ENCODE measurements around the gene HSDL1. TPM values are rescaled to one million over a fixed set of nuclear protein-coding genes. Genes with fewer than 3 reads are reported as not detected.

Gene HSDL1
- total and polyA plus RNA-seq, 2 donors: 21.2 to 21.4 TPM

DNA sequence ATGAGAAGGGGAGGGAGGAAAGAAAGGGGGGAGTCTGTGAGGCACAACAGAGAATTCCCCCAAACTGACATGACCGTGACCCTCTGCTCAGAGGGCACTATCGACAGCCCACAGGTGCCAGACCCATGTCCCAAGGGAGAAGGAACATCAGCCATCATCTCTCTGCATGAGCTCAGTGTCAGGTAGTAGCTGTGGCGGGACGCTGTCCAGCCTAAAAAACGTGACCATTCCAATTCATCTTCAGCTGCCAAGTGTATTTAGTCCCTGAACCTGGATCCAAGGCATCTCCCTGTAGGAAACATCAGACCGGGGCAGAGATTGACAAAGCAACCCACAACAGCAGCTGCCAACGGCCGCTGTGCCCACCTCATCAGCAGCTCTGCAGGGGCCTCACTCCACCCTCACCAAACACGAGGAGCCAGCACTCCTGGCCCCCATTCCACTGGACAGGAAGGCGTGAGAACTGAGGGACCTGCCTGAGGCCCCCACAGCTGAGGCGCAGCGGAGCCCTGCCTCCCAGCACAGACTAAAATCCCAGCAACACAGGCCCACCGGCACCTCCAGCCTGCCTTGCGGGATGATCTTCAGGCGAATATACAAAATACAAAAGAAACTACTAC is 33.3 kb upstream of the HSDL1 start:
- no peaks in the 10 kb centered on the region for H3K9me3 ChIP-seq (ENCODE audit: control insufficient read depth in 2 of 2, insufficient read depth in 1 of 2, low read length in 1 of 2)
- no peak overlapping the region for H3K27ac ChIP-seq (ENCODE audit: low read depth in 1 of 2, low read length in 1 of 2)
- DNase-seq (ENCODE audit: low read depth in 6 of 9, low spot score in 9 of 9): no peak
- 96% methylated on average over 15 of the region's 15 CpGs for WGBS
- H3K4me3 ChIP-seq (ENCODE audit: low read length in 2 of 2): no peak overlapping the region
- no peaks in the 10 kb centered on the region for H3K4me1 ChIP-seq (ENCODE audit: control insufficient read depth in 2 of 2, insufficient read depth in 2 of 2, low read length in 2 of 2)
- peaks cover 35 to 52% of the 10 kb centered on the region in 2 donors for H3K36me3 ChIP-seq (ENCODE audit: control insufficient read depth in 2 of 2, insufficient read depth in 2 of 2, low read length in 1 of 2)
- no peaks in the 10 kb centered on the region for H3K27me3 ChIP-seq (ENCODE audit: control insufficient read depth in 2 of 2, insufficient read depth in 1 of 2, low read length in 1 of 2)

DNA sequence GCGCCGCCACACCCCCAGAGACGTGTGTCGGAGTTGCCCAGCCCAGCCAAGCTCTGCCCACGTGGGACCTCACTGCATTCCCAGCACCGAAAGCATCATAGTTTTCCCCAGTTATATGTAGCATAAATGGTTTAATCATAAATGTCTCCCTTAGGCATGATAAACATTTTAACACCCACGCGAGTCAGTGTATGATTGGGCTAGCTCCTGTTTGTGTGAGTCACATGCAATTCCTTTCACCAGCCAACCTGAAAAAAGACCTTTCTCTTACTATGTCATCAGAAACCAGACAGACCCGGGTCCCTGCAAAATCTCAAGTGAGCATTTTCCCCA is 32.7 kb upstream of the HSDL1 start:
- peaks cover 30 to 47% of the 10 kb centered on the region in 2 donors for H3K36me3 ChIP-seq (ENCODE audit: control insufficient read depth in 2 of 2, insufficient read depth in 2 of 2, low read length in 1 of 2)
- WGBS: 96% methylated on average over 9 of the region's 9 CpGs

DNA sequence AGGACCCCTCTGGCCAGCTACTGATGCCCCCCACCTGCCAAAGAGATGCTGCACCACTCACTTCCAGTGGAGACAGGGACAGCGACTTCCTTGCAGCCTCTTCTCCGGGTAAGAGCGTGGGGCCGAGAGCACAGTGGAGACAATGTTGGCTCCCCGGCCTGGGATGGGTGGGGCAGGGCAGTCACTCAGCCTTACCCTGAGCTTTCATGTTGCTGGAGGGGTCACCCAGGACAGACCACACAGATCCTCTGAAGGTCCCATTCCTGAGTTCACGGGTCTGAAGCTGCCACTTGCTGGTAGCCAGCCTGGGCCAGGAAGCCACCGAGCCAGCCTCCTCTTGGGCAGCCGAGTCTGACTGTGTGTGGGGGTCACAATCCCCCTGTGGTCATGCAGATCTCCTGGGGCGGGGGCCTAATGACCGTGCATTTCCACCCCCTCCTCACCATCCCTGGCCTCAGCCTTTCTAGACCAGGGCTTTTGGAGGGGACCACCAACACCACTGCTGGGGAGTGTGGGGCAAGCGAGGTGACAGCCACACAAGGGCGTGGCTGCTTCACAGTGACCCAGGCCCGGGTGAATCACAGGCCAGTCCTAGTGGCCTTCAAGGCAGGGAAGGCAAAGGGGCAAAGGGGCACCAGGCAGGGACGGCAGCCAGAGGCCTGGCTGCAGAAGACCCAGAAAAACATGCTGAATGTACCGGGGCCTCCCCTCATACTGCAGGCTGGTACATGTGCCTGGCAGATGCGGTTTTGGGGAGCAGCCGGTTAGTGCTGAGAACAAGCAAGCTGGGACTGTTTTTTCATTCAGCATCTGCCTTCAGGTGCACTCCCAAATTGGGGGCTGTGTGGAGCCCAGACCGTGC is 31.4 kb upstream of the HSDL1 start:
- Histone ChIP-seq H3K4me3 (ENCODE audit: low read length in 2 of 2) (no peak overlapping the region), H3K36me3 (ENCODE audit: control insufficient read depth in 2 of 2, insufficient read depth in 2 of 2, low read length in 1 of 2) (peaks cover 19 to 34% of the 10 kb centered on the region in 2 donors), H3K4me1 (ENCODE audit: control insufficient read depth in 2 of 2, insufficient read depth in 2 of 2, low read length in 2 of 2) (no peaks in the 10 kb centered on the region), H3K27ac (ENCODE audit: low read depth in 1 of 2, low read length in 1 of 2) (no peak overlapping the region), H3K27me3 (ENCODE audit: control insufficient read depth in 2 of 2, insufficient read depth in 1 of 2, low read length in 1 of 2) (no peaks in the 10 kb centered on the region), H3K9me3 (ENCODE audit: control insufficient read depth in 2 of 2, insufficient read depth in 1 of 2, low read length in 1 of 2) (no peaks in the 10 kb centered on the region)
- DNase-seq (ENCODE audit: low read depth in 6 of 9, low spot score in 9 of 9): no peak
- 92% methylated on average over 18 of the region's 18 CpGs for WGBS

More for the DNA sequence above, 32.7 kb upstream of the HSDL1 start:
- Histone ChIP-seq H3K9me3 (ENCODE audit: control insufficient read depth in 2 of 2, insufficient read depth in 1 of 2, low read length in 1 of 2) (no peaks in the 10 kb centered on the region), H3K27me3 (ENCODE audit: control insufficient read depth in 2 of 2, insufficient read depth in 1 of 2, low read length in 1 of 2) (no peaks in the 10 kb centered on the region), H3K4me1 (ENCODE audit: control insufficient read depth in 2 of 2, insufficient read depth in 2 of 2, low read length in 2 of 2) (no peaks in the 10 kb centered on the region), H3K4me3 (ENCODE audit: low read length in 2 of 2) (no peak overlapping the region), H3K27ac (ENCODE audit: low read depth in 1 of 2, low read length in 1 of 2) (no peak overlapping the region)
- no peak for DNase-seq (ENCODE audit: low read depth in 6 of 9, low spot score in 9 of 9)

DNA sequence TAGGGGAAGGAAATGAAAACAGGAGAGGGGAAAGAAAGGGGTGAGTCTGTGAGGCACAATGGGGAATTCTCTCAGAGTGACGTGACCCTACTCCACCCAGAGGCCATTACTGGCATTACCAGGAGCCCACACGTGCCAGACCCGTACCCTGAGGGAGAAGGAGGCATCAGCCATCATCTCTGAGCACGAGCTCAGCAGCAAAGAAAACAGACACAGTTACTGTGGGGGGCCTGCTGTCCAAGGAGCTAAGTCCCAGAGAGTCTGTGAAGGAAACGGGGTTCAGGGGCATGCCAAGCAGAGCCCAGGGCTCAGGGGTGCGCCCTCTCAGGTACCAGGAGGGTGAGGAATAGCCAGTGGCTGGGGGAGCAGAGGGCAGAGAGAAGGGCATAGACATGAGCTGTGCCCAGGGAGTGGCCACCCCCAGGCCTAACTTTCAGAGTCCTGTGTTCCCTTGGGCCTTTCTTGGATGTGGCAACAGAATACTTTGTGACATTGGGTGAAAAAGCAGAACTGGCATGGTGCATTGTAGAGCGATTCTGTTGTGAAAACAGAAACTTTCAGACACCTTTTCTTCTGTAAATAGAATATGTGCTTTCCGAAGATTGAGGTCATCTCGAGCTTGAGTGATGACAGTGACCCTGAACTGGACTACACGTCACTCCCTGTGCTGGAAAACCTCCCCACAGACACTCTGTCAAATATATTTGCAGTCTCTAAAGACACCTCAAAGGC is 30.5 kb upstream of the HSDL1 start:
- Histone ChIP-seq H3K4me3 (ENCODE audit: low read length in 2 of 2) (no peak overlapping the region), H3K36me3 (ENCODE audit: control insufficient read depth in 2 of 2, insufficient read depth in 2 of 2, low read length in 1 of 2) (peaks cover 14 to 25% of the 10 kb centered on the region in 2 donors), H3K27me3 (ENCODE audit: control insufficient read depth in 2 of 2, insufficient read depth in 1 of 2, low read length in 1 of 2) (no peaks in the 10 kb centered on the region), H3K27ac (ENCODE audit: low read depth in 1 of 2, low read length in 1 of 2) (no peak overlapping the region), H3K4me1 (ENCODE audit: control insufficient read depth in 2 of 2, insufficient read depth in 2 of 2, low read length in 2 of 2) (no peaks in the 10 kb centered on the region), H3K9me3 (ENCODE audit: control insufficient read depth in 2 of 2, insufficient read depth in 1 of 2, low read length in 1 of 2) (no peaks in the 10 kb centered on the region)
- 39% methylated on average over 10 of the region's 10 CpGs for WGBS
- peak in 6 of 9 donors; percentile 37 to 76 (median 52) for DNase-seq (ENCODE audit: low read depth in 6 of 9, low spot score in 9 of 9)

DNA sequence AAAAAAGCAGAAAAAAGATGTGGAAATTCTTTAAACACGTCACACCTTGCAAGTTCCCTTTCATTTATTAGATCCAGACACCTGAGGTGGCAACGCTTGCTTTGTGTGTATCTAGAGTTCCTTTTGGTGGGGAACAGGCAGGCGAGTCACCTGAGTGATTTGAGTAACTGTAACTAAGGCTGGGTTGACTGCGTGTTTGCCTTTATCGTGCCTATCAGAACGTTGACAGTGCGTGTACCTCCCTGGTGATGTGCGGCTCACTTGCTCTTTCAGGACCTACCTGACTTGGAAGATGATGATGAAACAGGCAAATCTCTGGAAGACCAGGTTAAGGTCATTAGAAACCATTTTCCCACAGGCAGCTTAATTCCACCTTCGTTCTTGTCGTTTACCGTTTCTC is 29.4 kb upstream of the HSDL1 start:
- no peak for DNase-seq (ENCODE audit: low read depth in 6 of 9, low spot score in 9 of 9)
- Histone ChIP-seq H3K36me3 (ENCODE audit: control insufficient read depth in 2 of 2, insufficient read depth in 2 of 2, low read length in 1 of 2) (peaks cover 13 to 14% of the 10 kb centered on the region in 2 donors), H3K27ac (ENCODE audit: low read depth in 1 of 2, low read length in 1 of 2) (no peak overlapping the region), H3K4me1 (ENCODE audit: control insufficient read depth in 2 of 2, insufficient read depth in 2 of 2, low read length in 2 of 2) (no peaks in the 10 kb centered on the region), H3K4me3 (ENCODE audit: low read length in 2 of 2) (no peak overlapping the region), H3K9me3 (ENCODE audit: control insufficient read depth in 2 of 2, insufficient read depth in 1 of 2, low read length in 1 of 2) (no peaks in the 10 kb centered on the region), H3K27me3 (ENCODE audit: control insufficient read depth in 2 of 2, insufficient read depth in 1 of 2, low read length in 1 of 2) (no peaks in the 10 kb centered on the region)
- 87% methylated on average over 11 of the region's 11 CpGs for WGBS

DNA sequence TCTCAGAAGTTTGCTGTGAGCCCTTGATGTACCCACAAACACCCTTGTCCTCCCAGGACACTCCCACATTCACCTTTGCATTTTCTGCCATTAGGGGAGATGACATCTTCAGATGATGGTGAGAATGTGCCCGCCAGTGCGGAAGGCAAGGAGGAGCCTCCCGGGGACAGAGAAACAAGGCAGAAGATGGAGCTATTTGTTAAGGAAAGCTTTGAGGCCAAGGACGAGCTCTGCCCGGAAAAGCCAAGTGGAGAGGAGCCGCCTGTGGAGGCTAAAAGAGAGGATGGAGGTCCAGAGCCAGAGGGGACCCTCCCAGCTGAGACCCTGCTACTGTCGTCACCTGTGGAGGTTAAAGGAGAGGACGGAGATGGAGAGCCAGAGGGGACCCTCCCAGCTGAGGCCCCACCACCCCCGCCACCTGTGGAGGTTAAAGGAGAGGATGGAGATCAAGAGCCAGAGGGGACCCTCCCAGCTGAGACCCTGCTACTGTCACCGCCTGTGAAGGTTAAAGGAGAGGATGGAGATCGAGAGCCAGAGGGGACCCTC is 24.9 kb upstream of the HSDL1 start:
- H3K27me3 ChIP-seq (ENCODE audit: control insufficient read depth in 2 of 2, insufficient read depth in 1 of 2, low read length in 1 of 2): no peaks in the 10 kb centered on the region
- DNase-seq (ENCODE audit: low read depth in 6 of 9, low spot score in 9 of 9): no peak
- no peaks in the 10 kb centered on the region for H3K9me3 ChIP-seq (ENCODE audit: control insufficient read depth in 2 of 2, insufficient read depth in 1 of 2, low read length in 1 of 2)
- no peak overlapping the region for H3K4me3 ChIP-seq (ENCODE audit: low read length in 2 of 2)
- no peaks in the 10 kb centered on the region for H3K4me1 ChIP-seq (ENCODE audit: control insufficient read depth in 2 of 2, insufficient read depth in 2 of 2, low read length in 2 of 2)
- no peaks in the 10 kb centered on the region for H3K36me3 ChIP-seq (ENCODE audit: control insufficient read depth in 2 of 2, insufficient read depth in 2 of 2, low read length in 1 of 2)
- H3K27ac ChIP-seq (ENCODE audit: low read depth in 1 of 2, low read length in 1 of 2): no peak overlapping the region
- 83% methylated on average over 11 of the region's 11 CpGs for WGBS

DNA sequence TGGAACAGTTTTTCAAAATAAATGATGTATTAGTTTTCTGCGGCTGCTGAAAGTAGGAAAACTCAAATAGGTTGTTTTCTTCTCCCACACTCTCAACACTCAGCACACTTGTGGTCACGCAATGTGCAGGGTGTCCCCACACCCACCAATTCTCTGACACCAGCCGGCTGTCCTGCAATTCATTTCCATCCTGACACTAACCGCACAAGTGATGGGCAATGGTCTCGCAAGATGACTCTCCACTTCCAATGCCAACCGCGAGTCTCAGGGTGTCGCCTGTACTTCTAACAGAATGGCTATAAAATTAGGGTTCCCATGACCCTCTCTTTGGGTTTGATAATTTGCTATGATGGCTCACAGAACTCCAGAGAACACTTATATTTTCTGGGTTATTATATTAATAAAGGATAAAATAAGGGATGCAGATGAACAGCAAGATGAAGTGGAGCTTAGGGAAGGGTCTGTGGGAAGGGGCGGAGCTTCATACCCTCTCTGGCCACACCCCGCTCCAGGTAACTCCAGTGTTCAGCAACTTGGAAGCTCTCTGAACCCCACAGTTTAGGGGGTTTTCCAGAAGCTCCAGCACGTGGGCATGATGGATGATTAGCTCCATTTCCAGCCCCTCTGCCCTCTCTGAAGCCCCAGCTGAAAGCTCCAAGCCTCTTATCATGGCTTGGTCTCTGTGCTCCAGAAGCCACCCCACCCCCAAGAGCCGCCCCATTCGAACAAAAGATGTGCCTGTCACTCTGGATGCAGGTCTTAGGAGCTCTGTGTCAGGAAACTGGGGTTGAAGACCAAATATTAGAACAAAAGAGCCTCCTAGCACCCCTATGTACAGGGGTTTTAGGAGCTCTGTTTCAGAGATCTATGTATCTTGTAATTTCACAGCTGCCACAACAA is 22.1 kb upstream of the HSDL1 start:
- WGBS: 77% methylated on average over 13 of the region's 13 CpGs
- H3K36me3 ChIP-seq (ENCODE audit: control insufficient read depth in 2 of 2, insufficient read depth in 2 of 2, low read length in 1 of 2): no peaks in the 10 kb centered on the region

DNA sequence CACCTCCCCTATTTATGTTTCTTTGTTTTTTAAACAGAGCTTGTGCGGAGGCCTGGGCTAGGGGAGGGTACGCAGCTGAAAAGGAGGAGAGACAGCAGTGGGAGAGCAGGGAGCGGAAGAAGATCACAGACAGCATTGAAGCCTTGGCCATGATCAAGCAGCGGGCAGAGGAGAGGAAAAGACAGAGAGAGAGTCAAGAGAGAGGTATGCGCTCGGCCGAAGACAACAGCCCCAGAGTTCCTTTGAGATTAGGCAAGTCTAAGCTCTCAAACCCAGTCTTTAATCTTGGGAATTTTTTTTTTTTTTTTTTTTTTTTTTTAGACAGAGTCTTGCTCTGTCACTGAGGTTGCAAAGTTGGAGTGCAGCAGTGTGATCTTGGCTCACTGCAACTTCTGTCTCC is 20.8 kb upstream of the HSDL1 start:
- no peaks in the 10 kb centered on the region for H3K36me3 ChIP-seq (ENCODE audit: control insufficient read depth in 2 of 2, insufficient read depth in 2 of 2, low read length in 1 of 2)
- DNase-seq (ENCODE audit: low read depth in 6 of 9, low spot score in 9 of 9): no peak
- no peak overlapping the region for H3K27ac ChIP-seq (ENCODE audit: low read depth in 1 of 2, low read length in 1 of 2)
- WGBS: 95% methylated on average over 7 of the region's 7 CpGs
- no peak overlapping the region for H3K4me3 ChIP-seq (ENCODE audit: low read length in 2 of 2)
- H3K9me3 ChIP-seq (ENCODE audit: control insufficient read depth in 2 of 2, insufficient read depth in 1 of 2, low read length in 1 of 2): no peaks in the 10 kb centered on the region
- H3K27me3 ChIP-seq (ENCODE audit: control insufficient read depth in 2 of 2, insufficient read depth in 1 of 2, low read length in 1 of 2): peaks cover 0 to 6% of the 10 kb centered on the region in 2 donors
- no peaks in the 10 kb centered on the region for H3K4me1 ChIP-seq (ENCODE audit: control insufficient read depth in 2 of 2, insufficient read depth in 2 of 2, low read length in 2 of 2)

More for the DNA sequence above, 22.1 kb upstream of the HSDL1 start:
- H3K27ac ChIP-seq (ENCODE audit: low read depth in 1 of 2, low read length in 1 of 2): no peak overlapping the region
- no peak for DNase-seq (ENCODE audit: low read depth in 6 of 9, low spot score in 9 of 9)
- no peaks in the 10 kb centered on the region for H3K4me1 ChIP-seq (ENCODE audit: control insufficient read depth in 2 of 2, insufficient read depth in 2 of 2, low read length in 2 of 2)
- H3K9me3 ChIP-seq (ENCODE audit: control insufficient read depth in 2 of 2, insufficient read depth in 1 of 2, low read length in 1 of 2): no peaks in the 10 kb centered on the region
- no peak overlapping the region for H3K4me3 ChIP-seq (ENCODE audit: low read length in 2 of 2)
- peaks cover 0 to 2% of the 10 kb centered on the region in 2 donors for H3K27me3 ChIP-seq (ENCODE audit: control insufficient read depth in 2 of 2, insufficient read depth in 1 of 2, low read length in 1 of 2)

All from thymus (tissue), 11 donors.